Esophagus mucosa (tissue), 1 donor: Measurements from ENCODE around the gene SHH. TPM values are rescaled to one million over a fixed set of nuclear protein-coding genes. Genes with fewer than 3 reads are reported as not detected.
"Not testable (repeated sequence)": the region's sequence is repeated elsewhere in the genome, so short reads cannot be mapped to it uniquely, and the experiment has no call there.

Source experiments
- ATAC-seq: fragments of 200-7000 bp; cut with Tn5 transposase; one replicate; pipeline ENCODE4 v1.9.1; 2020
- total RNA-seq: library from RNA; stranded (reverse); gene quantifications from one replicate; pipeline ENCODE4 v1.2.4, GENCODE V29; 2023
- donor health status: DM: yes; HTN: yes; CAD: no.

The SHH gene
- total RNA-seq, 1 donor from 2014 or later = not detected

DNA sequence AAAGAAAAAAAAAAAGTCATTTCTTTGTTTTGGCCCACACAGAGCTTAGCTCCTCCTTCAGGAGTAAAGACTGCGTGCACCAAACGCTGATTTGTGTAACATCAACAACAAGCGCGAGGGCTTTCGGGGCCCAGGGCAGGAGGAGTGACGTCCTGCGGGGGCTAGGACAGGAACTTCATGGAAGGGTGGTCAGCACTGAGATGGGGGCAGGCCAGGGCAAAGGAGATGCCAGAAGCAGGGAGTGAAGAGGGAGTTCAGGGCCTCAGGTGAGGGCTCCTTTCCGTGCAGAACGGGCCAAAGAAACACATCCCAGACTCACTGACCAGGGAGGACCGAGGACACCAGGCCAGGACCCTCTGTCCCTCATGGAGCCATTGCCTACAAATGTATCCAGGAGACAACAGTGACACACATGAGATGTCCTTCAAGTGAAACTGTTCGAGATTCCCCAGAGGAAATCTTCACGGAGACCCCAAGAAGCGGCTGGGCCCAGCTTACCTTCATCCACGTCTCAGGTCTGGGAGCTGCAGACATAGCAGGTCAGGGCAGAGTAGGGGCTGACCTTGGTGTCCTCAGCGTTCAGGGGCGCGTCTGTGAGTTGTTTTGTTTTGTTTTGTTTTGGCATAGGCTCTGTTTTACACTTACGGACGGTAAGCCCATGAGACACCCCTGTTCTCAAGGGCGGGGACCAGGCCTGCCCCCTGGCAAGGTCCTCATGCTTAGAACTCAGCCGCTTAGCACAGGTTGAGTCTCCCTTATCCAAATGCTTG lies 30.4 kb upstream of the SHH start:
- no peak for ATAC-seq

- no peak for ATAC-seq
Observed at GRCh38 chr7:155840909-155841308, 28.6 kb upstream of the SHH start.

GRCh38 chr7:155840262-155840885 lies 28.1 kb upstream of the SHH start:
- no peak for ATAC-seq

- no peak for ATAC-seq
Observed at GRCh38 chr7:155839461-155839860, 27.2 kb upstream of the SHH start.

GRCh38 chr7:155838312-155838711 lies 26.0 kb upstream of the SHH start:
- not testable (repeated sequence) for ATAC-seq

DNA sequence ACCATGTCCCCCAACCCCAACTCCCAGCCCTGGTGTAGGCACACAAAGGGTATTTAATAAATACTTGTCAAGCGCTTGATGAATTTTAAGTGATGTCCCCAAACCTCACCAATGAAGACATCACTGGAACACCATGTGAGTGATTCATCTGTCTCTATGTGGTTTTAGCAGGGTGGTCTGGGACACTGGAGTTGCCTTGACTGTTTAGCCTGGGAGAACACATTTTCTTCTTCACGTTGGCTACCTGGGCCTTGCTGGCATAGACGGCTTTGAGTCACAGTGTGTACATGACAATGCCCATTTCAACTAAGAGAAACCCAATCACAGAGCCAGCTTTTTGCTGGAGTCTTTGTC lies 24.8 kb upstream of the SHH start:
- ATAC-seq = no peak

- peak; percentile 8 for ATAC-seq
Observed at GRCh38 chr7:155836216-155837125, 24.2 kb upstream of the SHH start.

- ATAC-seq = no peak
Observed at GRCh38 chr7:155835446-155836215, 23.4 kb upstream of the SHH start.

GRCh38 chr7:155834486-155835048 lies 22.3 kb upstream of the SHH start:
- no peak for ATAC-seq

- no peak for ATAC-seq
Observed at GRCh38 chr7:155833651-155834050, 21.4 kb upstream of the SHH start.

DNA sequence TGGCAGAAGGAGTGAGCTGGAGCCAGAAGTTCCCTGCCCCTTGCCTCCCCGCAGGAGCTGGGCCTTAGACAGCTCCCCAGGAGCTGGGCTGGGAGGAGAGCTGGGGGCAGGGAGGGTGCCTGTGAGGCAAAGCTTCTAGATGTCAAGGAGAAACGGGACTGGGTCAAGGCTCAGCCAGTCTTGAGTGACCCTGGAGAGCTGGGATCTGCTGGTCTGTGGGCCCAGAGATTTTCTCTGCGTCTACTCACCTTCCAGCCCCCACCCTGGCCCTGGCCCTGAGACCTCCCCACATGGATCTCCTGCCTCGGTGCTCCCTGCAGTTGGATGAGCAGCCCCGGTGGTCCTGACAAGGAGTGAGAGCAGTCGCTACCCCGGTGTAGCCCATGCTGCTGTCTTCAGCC lies 20.3 kb upstream of the SHH start:
- no peak for ATAC-seq

GRCh38 chr7:155831807-155832524 lies 19.7 kb upstream of the SHH start:
- no peak for ATAC-seq

DNA sequence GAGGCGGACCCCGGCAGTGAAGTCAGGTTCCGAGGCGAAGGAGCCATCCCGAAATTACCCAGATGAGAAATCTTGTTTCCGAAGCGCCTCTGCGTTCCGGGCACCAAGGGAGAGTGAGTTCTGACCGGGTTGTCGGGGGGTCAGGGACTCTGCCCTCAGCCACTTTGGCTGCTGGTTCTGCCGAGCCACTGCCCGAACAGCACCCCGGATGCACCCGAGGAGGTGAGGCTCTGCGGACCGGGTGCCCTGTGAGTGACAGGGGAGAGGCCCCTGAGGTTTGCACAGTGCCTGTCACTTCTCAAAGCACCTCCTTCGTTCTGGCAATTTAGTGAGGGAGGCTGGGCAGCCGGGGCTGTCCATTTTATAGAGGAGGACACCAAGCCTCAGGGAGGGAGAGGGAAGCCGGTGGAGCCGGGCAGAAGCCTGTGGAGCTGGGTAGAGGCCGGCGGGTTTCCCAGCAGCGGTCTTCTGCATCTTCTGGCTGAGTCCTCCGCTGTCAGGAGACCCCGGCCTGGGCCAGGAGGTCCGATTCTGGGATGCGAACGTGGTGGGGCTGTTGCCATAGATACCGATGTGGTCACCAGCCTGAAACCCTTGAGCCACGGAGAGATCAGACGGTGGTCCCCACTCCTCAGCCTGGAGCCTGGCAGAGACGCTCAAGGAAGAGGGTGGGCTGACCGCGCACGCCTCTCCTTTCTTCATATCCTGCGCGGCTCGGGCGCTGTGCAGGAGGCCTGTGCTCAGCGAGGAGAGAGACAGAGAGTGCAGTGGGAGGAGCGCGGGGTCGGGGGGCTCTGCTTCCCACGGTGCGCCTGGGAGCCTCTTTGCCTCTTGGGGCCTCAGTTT lies 18.9 kb upstream of the SHH start:
- ATAC-seq = no peak

DNA sequence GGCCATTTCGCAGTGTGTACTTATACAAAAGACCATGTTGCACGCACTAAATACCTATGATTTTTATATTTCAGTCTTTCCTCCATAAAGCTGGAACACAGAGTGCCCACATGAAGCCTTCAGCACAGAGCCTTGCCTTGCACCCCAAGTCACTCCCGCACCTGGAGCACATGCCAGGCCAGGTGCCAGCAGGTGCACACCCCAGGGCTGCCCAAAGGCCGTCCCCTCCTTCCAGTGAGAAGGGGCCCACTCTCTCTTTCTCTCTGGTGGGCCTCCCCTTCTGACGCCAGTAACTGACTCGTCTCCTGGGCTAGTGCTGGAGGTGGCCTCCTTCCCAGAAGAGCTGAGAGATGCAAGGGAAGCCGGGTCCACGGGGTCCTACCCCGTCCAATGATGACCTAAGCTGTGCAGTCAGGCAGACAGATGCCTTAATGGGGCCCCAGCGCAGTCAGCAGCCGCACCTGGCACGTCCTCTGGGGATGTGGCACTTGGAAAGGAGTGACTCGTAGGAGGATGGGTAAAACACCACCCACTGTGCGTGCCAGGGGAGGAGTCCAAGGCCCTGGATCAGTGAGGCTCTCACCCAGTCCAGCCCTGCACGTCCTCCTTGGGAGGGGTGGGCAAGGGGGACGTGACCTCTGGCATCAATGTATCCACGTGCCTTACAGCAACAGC lies 17.7 kb upstream of the SHH start:
- ATAC-seq = no peak

GRCh38 chr7:155825336-155825735 lies 13.1 kb upstream of the SHH start:
- ATAC-seq = no peak

DNA sequence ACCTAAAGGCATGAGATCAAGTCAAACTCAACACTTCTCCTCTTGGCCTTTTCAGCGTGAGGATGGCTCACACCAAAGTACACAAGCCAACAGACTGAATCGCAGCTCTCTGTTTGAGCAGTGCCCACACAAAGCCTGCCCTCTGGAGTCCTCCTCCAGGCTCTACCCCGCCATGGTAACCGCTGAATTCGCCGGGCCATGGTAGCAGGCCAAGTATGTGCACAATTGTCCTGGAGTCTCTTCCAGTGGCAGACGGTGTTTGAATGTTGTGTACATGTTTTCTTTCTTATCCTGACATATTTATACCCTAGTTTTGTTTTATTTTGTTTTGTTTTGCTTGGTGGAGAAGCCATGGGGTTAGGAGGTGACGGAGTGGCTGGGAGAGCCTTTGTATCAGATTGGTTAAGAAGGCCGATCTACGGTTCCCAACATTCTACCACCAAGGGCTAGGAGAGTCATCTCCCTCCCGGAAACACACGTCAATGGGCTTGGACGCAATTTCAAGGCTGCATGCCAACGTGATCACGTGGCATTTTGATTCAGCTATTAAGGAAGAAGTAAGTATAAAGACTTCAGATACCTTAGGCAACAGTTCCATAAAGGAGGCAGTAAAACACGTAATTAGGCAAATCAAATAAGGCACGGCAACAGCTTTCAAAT lies 12.1 kb upstream of the SHH start:
- peak; percentile 56 for ATAC-seq

GRCh38 chr7:155821851-155822250 lies 9.6 kb upstream of the SHH start:
- no peak for ATAC-seq

DNA sequence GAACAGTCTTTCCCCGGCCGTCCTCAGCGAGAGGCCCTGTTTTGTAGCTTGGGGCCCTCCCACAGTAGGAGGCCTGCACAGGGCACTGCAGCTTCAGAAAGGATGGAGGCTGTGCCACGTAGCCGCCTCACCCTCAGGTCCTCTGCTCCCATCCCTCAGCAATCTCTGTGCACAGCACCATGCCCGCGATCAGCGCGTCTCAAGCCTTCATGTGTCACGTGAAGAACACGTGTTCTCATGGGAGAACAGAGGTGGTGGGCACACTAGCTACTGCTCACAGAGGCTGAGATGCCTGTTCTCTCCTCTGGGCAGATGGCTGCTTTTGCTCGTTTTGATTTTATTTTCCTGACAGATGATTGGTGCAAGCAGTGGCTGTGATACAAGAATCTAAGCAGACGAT lies 8.5 kb upstream of the SHH start:
- ATAC-seq = no peak

- no peak for ATAC-seq
Observed at GRCh38 chr7:155820246-155820645, 8.0 kb upstream of the SHH start.

GRCh38 chr7:155819186-155819585 lies 6.9 kb upstream of the SHH start:
- no peak for ATAC-seq
